ENCODE measurements around the gene CLSTN3.

DNA sequence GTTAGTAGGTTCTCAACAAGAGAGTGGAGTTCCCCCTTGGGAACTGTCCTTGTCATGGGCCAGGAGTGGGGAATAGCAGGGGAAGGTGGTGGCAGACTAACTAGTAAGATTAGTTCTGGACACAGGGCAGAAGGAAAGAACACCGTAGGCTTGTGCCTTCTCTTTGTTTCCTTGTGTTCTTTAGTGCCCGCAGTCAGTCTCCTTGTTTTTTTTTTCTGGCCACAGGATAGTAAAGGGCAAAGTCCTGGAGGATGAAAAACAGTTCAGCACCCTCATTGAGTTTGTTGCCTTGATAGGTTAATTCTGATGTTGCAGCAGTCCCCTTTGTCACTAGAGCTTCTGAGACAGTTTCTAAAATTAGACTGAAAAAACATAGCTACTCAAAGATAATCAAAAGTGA is 67.7 kb downstream of the CLSTN3 start:
- TF ChIP-seq TAF1 (IDR thresholded peaks at IDR 0.05; ENCODE audit: borderline replicate concordance, low read depth, low read length) = no peak
- no peak for TF ChIP-seq PML (IDR thresholded peaks at IDR 0.05; ENCODE audit: low read length)
- TF ChIP-seq, protein P1, sequence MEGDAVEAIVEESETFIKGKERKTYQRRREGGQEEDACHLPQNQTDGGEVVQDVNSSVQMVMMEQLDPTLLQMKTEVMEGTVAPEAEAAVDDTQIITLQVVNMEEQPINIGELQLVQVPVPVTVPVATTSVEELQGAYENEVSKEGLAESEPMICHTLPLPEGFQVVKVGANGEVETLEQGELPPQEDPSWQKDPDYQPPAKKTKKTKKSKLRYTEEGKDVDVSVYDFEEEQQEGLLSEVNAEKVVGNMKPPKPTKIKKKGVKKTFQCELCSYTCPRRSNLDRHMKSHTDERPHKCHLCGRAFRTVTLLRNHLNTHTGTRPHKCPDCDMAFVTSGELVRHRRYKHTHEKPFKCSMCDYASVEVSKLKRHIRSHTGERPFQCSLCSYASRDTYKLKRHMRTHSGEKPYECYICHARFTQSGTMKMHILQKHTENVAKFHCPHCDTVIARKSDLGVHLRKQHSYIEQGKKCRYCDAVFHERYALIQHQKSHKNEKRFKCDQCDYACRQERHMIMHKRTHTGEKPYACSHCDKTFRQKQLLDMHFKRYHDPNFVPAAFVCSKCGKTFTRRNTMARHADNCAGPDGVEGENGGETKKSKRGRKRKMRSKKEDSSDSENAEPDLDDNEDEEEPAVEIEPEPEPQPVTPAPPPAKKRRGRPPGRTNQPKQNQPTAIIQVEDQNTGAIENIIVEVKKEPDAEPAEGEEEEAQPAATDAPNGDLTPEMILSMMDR (IDR thresholded peaks at IDR 0.05 in 2 of 3, conservative IDR thresholded peaks at IDR 0.05 in 1 of 3; ENCODE audit: control insufficient read depth in 2 of 3, extremely low read depth in 1 of 3, insufficient read depth in 1 of 3, low read depth in 3 of 3, low read length in 3 of 3) = no peak
